ENCODE data around the gene DCC. TPM values are rescaled to one million over a fixed set of nuclear protein-coding genes. Genes with fewer than 3 reads are reported as not detected.

The DCC gene
- total and polyA plus RNA-seq, 5 donors from 2014 or later, result not detected

GRCh38 chr18:53268455-53268854 lies 928.5 kb downstream of the DCC start:
- H3K4me1 Mint-ChIP-seq, result no peaks in the 10 kb centered on the region
- DNase-seq (no peak), ATAC-seq (ENCODE audit: low read depth in 2 of 2) (no peak)
- no peak overlapping the region for H3K4me3 Mint-ChIP-seq
- Histone ChIP-seq H3K27ac (ENCODE audit: insufficient read depth, low read length, poor library complexity, severe bottlenecking) (no peak overlapping the region), H3K36me3 (ENCODE audit: control insufficient read depth, insufficient read depth, low read length) (no peaks in the 10 kb centered on the region), H3K4me1 (ENCODE audit: control insufficient read depth, insufficient read depth, low read length, poor library complexity, severe bottlenecking) (no peaks in the 10 kb centered on the region), H3K9me3 (ENCODE audit: control insufficient read depth in 2 of 2, low read length in 2 of 2) (no peaks in the 10 kb centered on the region), H3K27me3 (ENCODE audit: control insufficient read depth, insufficient read depth, low read length) (no peaks in the 10 kb centered on the region), H3K4me3 (ENCODE audit: low read depth, low read length) (no peak overlapping the region)
- no peaks in the 10 kb centered on the region for H3K27me3 Mint-ChIP-seq
- H3K36me3 Mint-ChIP-seq, result no peaks in the 10 kb centered on the region
- peaks cover 0 to 25% (median 3%) of the 10 kb centered on the region in 7 donors for H3K9me3 Mint-ChIP-seq
- no peak overlapping the region for H3K27ac Mint-ChIP-seq

GRCh38 chr18:53281406-53281805 lies 941.4 kb downstream of the DCC start:
- Mint-ChIP-seq H3K27ac (no peak overlapping the region), H3K4me1 (no peaks in the 10 kb centered on the region), H3K4me3 (no peak overlapping the region), H3K36me3 (no peaks in the 10 kb centered on the region), H3K27me3 (no peaks in the 10 kb centered on the region), H3K9me3 (peaks cover 0 to 11% (median 7%) of the 10 kb centered on the region in 7 donors)
- no peaks in the 10 kb centered on the region for H3K27me3 ChIP-seq (ENCODE audit: control insufficient read depth, insufficient read depth, low read length)
- H3K36me3 ChIP-seq (ENCODE audit: control insufficient read depth, insufficient read depth, low read length), result no peaks in the 10 kb centered on the region
- ATAC-seq (ENCODE audit: low read depth in 2 of 2) (no peak), DNase-seq (no peak)
- no peak overlapping the region for H3K27ac ChIP-seq (ENCODE audit: insufficient read depth, low read length, poor library complexity, severe bottlenecking)
- no peaks in the 10 kb centered on the region for H3K4me1 ChIP-seq (ENCODE audit: control insufficient read depth, insufficient read depth, low read length, poor library complexity, severe bottlenecking)
- peaks cover 0 to 6% of the 10 kb centered on the region in 2 experiments for H3K9me3 ChIP-seq (ENCODE audit: control insufficient read depth in 2 of 2, low read length in 2 of 2)
- H3K4me3 ChIP-seq (ENCODE audit: low read depth, low read length), result no peak overlapping the region

DNA sequence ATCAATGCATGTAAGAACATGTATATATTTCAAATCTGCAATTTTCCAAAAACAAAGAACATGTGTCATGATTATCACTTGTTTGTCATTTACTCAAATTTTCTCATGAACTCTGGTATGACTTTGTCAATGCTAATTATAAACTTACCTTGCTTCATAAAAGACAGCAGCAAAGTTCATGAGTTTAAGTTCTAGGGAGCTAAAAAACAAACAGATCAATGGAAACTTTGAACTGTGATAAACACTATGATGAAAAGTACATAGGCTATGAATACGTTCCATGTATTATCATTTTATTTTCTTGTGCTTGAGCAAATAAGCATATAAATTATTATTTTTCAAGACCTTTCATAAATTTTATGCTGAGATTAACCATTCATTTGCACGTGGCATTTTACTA lies 943.7 kb downstream of the DCC start:
- Histone ChIP-seq H3K27me3 (ENCODE audit: control insufficient read depth, insufficient read depth, low read length) (no peaks in the 10 kb centered on the region), H3K9me3 (ENCODE audit: control insufficient read depth in 2 of 2, low read length in 2 of 2) (peaks cover 0 to 6% of the 10 kb centered on the region in 2 experiments), H3K27ac (ENCODE audit: insufficient read depth, low read length, poor library complexity, severe bottlenecking) (no peak overlapping the region), H3K36me3 (ENCODE audit: control insufficient read depth, insufficient read depth, low read length) (no peaks in the 10 kb centered on the region), H3K4me3 (ENCODE audit: low read depth, low read length) (no peak overlapping the region), H3K4me1 (ENCODE audit: control insufficient read depth, insufficient read depth, low read length, poor library complexity, severe bottlenecking) (no peaks in the 10 kb centered on the region)
- peak overlapping the region in 1 of 3 donors; percentile 77 for H3K27ac Mint-ChIP-seq
- peaks cover 0 to 9% (median 3%) of the 10 kb centered on the region in 7 donors for H3K9me3 Mint-ChIP-seq
- no peaks in the 10 kb centered on the region for H3K27me3 Mint-ChIP-seq
- no peak for DNase-seq
- H3K4me1 Mint-ChIP-seq, result no peaks in the 10 kb centered on the region
- no peak for ATAC-seq (ENCODE audit: low read depth in 2 of 2)
- H3K4me3 Mint-ChIP-seq, result no peak overlapping the region
- H3K36me3 Mint-ChIP-seq, result no peaks in the 10 kb centered on the region

GRCh38 chr18:53305461-53305860 lies 965.5 kb downstream of the DCC start:
- ATAC-seq (ENCODE audit: low read depth in 2 of 2) (no peak), DNase-seq (no peak)
- Histone ChIP-seq H3K9me3 (ENCODE audit: control insufficient read depth in 2 of 2, low read length in 2 of 2) (no peaks in the 10 kb centered on the region), H3K36me3 (ENCODE audit: control insufficient read depth, insufficient read depth, low read length) (no peaks in the 10 kb centered on the region), H3K4me1 (ENCODE audit: control insufficient read depth, insufficient read depth, low read length, poor library complexity, severe bottlenecking) (no peaks in the 10 kb centered on the region), H3K27me3 (ENCODE audit: control insufficient read depth, insufficient read depth, low read length) (no peaks in the 10 kb centered on the region), H3K4me3 (ENCODE audit: low read depth, low read length) (no peak overlapping the region), H3K27ac (ENCODE audit: insufficient read depth, low read length, poor library complexity, severe bottlenecking) (no peak overlapping the region)
- H3K36me3 Mint-ChIP-seq, result no peaks in the 10 kb centered on the region
- H3K4me3 Mint-ChIP-seq, result no peak overlapping the region
- H3K27me3 Mint-ChIP-seq, result no peaks in the 10 kb centered on the region
- H3K4me1 Mint-ChIP-seq, result no peaks in the 10 kb centered on the region
- peaks cover 0 to 13% (median 7%) of the 10 kb centered on the region in 7 donors for H3K9me3 Mint-ChIP-seq
- no peak overlapping the region for H3K27ac Mint-ChIP-seq

DNA sequence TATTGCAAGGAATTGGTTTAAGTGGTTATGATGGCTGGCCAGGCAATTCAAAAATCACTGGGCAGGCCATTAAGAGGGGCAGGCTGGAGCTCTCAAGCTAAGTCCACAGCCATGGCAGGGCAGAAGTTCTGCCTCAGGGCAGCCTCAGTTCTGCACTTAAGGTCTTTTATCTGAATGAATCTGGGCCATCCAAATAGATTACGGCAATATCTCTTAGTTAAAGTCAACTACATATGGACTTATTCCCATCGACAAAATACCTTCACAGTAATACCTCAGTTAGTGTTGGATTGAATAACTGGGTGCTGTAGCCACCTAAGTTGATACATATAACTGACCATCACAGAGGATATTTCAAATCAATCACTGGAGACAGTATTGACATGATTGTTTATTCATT lies 979.6 kb downstream of the DCC start:
- H3K4me3 Mint-ChIP-seq, result no peak overlapping the region
- peaks cover 1 to 17% (median 15%) of the 10 kb centered on the region in 7 donors for H3K9me3 Mint-ChIP-seq
- H3K9me3 ChIP-seq (ENCODE audit: control insufficient read depth in 2 of 2, low read length in 2 of 2), result peaks cover 0 to 2% of the 10 kb centered on the region in 2 experiments
- no peaks in the 10 kb centered on the region for H3K4me1 Mint-ChIP-seq
- no peaks in the 10 kb centered on the region for H3K4me1 ChIP-seq (ENCODE audit: control insufficient read depth, insufficient read depth, low read length, poor library complexity, severe bottlenecking)
- DNase-seq, result no peak
- no peak for ATAC-seq (ENCODE audit: low read depth in 2 of 2)
- H3K27me3 ChIP-seq (ENCODE audit: control insufficient read depth, insufficient read depth, low read length), result no peaks in the 10 kb centered on the region
- H3K27ac Mint-ChIP-seq, result no peak overlapping the region
- H3K36me3 ChIP-seq (ENCODE audit: control insufficient read depth, insufficient read depth, low read length), result no peaks in the 10 kb centered on the region
- H3K27me3 Mint-ChIP-seq, result no peaks in the 10 kb centered on the region
- H3K36me3 Mint-ChIP-seq, result no peaks in the 10 kb centered on the region
- H3K27ac ChIP-seq (ENCODE audit: insufficient read depth, low read length, poor library complexity, severe bottlenecking), result no peak overlapping the region
- no peak overlapping the region for H3K4me3 ChIP-seq (ENCODE audit: low read depth, low read length)

GRCh38 chr18:53322163-53322562 lies 982.2 kb downstream of the DCC start:
- no peaks in the 10 kb centered on the region for H3K36me3 ChIP-seq (ENCODE audit: control insufficient read depth, insufficient read depth, low read length)
- no peaks in the 10 kb centered on the region for H3K36me3 Mint-ChIP-seq
- H3K4me3 ChIP-seq (ENCODE audit: low read depth, low read length), result no peak overlapping the region
- no peaks in the 10 kb centered on the region for H3K27me3 Mint-ChIP-seq
- H3K27me3 ChIP-seq (ENCODE audit: control insufficient read depth, insufficient read depth, low read length), result no peaks in the 10 kb centered on the region
- H3K27ac ChIP-seq (ENCODE audit: insufficient read depth, low read length, poor library complexity, severe bottlenecking), result no peak overlapping the region
- DNase-seq (no peak), ATAC-seq (ENCODE audit: low read depth in 2 of 2) (no peak)
- no peaks in the 10 kb centered on the region for H3K4me1 ChIP-seq (ENCODE audit: control insufficient read depth, insufficient read depth, low read length, poor library complexity, severe bottlenecking)
- peaks cover 3 to 17% (median 11%) of the 10 kb centered on the region in 7 donors for H3K9me3 Mint-ChIP-seq
- H3K4me1 Mint-ChIP-seq, result no peaks in the 10 kb centered on the region
- H3K27ac Mint-ChIP-seq, result no peak overlapping the region
- peaks cover 0 to 2% of the 10 kb centered on the region in 2 experiments for H3K9me3 ChIP-seq (ENCODE audit: control insufficient read depth in 2 of 2, low read length in 2 of 2)
- no peak overlapping the region for H3K4me3 Mint-ChIP-seq

- H3K4me1 Mint-ChIP-seq, result no peaks in the 10 kb centered on the region
- no peaks in the 10 kb centered on the region for H3K4me1 ChIP-seq (ENCODE audit: control insufficient read depth, insufficient read depth, low read length, poor library complexity, severe bottlenecking)
- H3K9me3 ChIP-seq (ENCODE audit: control insufficient read depth in 2 of 2, low read length in 2 of 2), result no peaks in the 10 kb centered on the region
- DNase-seq (no peak), ATAC-seq (ENCODE audit: low read depth in 2 of 2) (no peak)
- no peaks in the 10 kb centered on the region for H3K27me3 ChIP-seq (ENCODE audit: control insufficient read depth, insufficient read depth, low read length)
- no peak overlapping the region for H3K4me3 ChIP-seq (ENCODE audit: low read depth, low read length)
- H3K4me3 Mint-ChIP-seq, result no peak overlapping the region
- no peak overlapping the region for H3K27ac Mint-ChIP-seq
- no peaks in the 10 kb centered on the region for H3K27me3 Mint-ChIP-seq
- H3K27ac ChIP-seq (ENCODE audit: insufficient read depth, low read length, poor library complexity, severe bottlenecking), result no peak overlapping the region
- H3K36me3 Mint-ChIP-seq, result no peaks in the 10 kb centered on the region
- H3K9me3 Mint-ChIP-seq, result peaks cover 3 to 17% (median 8%) of the 10 kb centered on the region in 7 donors
- H3K36me3 ChIP-seq (ENCODE audit: control insufficient read depth, insufficient read depth, low read length), result no peaks in the 10 kb centered on the region
Observed at GRCh38 chr18:53324353-53324752, 984.4 kb downstream of the DCC start.

- Mint-ChIP-seq H3K4me3 (no peak overlapping the region), H3K4me1 (no peaks in the 10 kb centered on the region), H3K9me3 (peaks cover 0 to 5% (median 3%) of the 10 kb centered on the region in 7 donors), H3K27me3 (no peaks in the 10 kb centered on the region), H3K27ac (no peak overlapping the region), H3K36me3 (no peaks in the 10 kb centered on the region)
- Histone ChIP-seq H3K4me1 (ENCODE audit: control insufficient read depth, insufficient read depth, low read length, poor library complexity, severe bottlenecking) (no peaks in the 10 kb centered on the region), H3K36me3 (ENCODE audit: control insufficient read depth, insufficient read depth, low read length) (no peaks in the 10 kb centered on the region), H3K9me3 (ENCODE audit: control insufficient read depth in 2 of 2, low read length in 2 of 2) (peaks cover 0 to 3% of the 10 kb centered on the region in 2 experiments), H3K4me3 (ENCODE audit: low read depth, low read length) (no peak overlapping the region), H3K27ac (ENCODE audit: insufficient read depth, low read length, poor library complexity, severe bottlenecking) (no peak overlapping the region), H3K27me3 (ENCODE audit: control insufficient read depth, insufficient read depth, low read length) (no peaks in the 10 kb centered on the region)
- ATAC-seq (ENCODE audit: low read depth in 2 of 2), result no peak
- DNase-seq, result no peak
Observed at GRCh38 chr18:53360501-53361443, 1020.8 kb downstream of the DCC start.
